K562 (cell line): ENCODE measurements around the gene GARIN6. TPM values are rescaled to one million over a fixed set of nuclear protein-coding genes. Genes with fewer than 3 reads are reported as not detected.

Experiments used
- ATAC-seq: fragments of 200-7000 bp; cut with Tn5 transposase; 3 replicates; pipeline ENCODE4 v1.9.1; 2020; ENCODE audit warnings: moderate library complexity
- BruUV-seq: library from RNA; stranded (reverse); fragments of 400-500 nt; replicated peaks from 2 replicates; lab custom pipeline; 2021; lab: Mats Ljungman, UMichigan
- CTCF ChIA-PET: fragments of 300-600 bp; formaldehyde crosslinking; extraction: SDS; loops from one replicate; lab custom pipeline; 2021; ENCODE audit warnings: low intra/inter-chr PET ratio; lab: Yijun Ruan, JAX
- POLR2A ChIA-PET: fragments of 300-600, 350-650 bp; sonication (Branson Sonifier 250); formaldehyde crosslinking; extraction: SDS; loops from one replicate; lab custom pipeline; 2021; ENCODE audit warnings: antibody characterized with exemption, inconsistent platforms; lab: Yijun Ruan, JAX
- DNase-seq, 4 experiments: peaks; one replicate each; pipeline versions ENCODE4 v3.0.0 to v3.0.0-alpha.2; 2011 to 2018; ENCODE audit warnings: low spot score in 3 of 4, mixed read lengths in 3 of 4; ENCODE audit errors: extremely low read depth in 1 of 4
- FAIRE-seq: peaks from 2 replicates; lab custom pipeline; 2011; peaks lifted over from hg19 to GRCh38; lab: Jason Lieb, UNC
- H2AFZ ChIP-seq: 2 replicates; pipeline ENCODE4 v1.6.0; 2011; ENCODE audit warnings: low read depth, low read length, control low read depth, inconsistent platforms
- H3K27ac ChIP-seq: fragments of 200-600 bp; 3 replicates; pipeline ENCODE4 v1.8.0; 2011; ENCODE audit warnings: low read depth, mild to moderate bottlenecking, control low read depth, inconsistent platforms, low read length, moderate library complexity, mixed read lengths; ENCODE audit errors: extremely low read depth
- H3K27me3 ChIP-seq, 2 experiments: fragments of 300-600 bp in 1 of 2; 2 replicates in 1 of 2; 3 replicates in 1 of 2; pipeline versions ENCODE4 v1.6.0 to v1.8.0; 2011; ENCODE audit warnings: inconsistent platforms in 2 of 2, low read length in 2 of 2, mild to moderate bottlenecking in 1 of 2, mixed read lengths in 1 of 2, moderate library complexity in 1 of 2; ENCODE audit not compliant: control insufficient read depth in 2 of 2, insufficient read depth in 2 of 2
- H3K36me3 ChIP-seq: fragments of 300-600 bp; 3 replicates; pipeline ENCODE4 v1.8.0; 2011; ENCODE audit warnings: mild to moderate bottlenecking, low read length, inconsistent platforms; ENCODE audit not compliant: control insufficient read depth, insufficient read depth
- H3K4me1 ChIP-seq, 2 experiments: fragments of 200-600 bp in 1 of 2; replicated peaks in 1 of 2; 2 replicates in 1 of 2; 3 replicates in 1 of 2; pipeline versions ENCODE4 v1.5.1 to v1.8.0; 2011; ENCODE audit warnings: inconsistent platforms in 2 of 2, low read length in 2 of 2, mild to moderate bottlenecking in 1 of 2, mixed read lengths in 1 of 2, moderate library complexity in 1 of 2; ENCODE audit not compliant: control insufficient read depth in 2 of 2, insufficient read depth in 2 of 2
- H3K4me2 ChIP-seq: 2 replicates; pipeline ENCODE4 v1.6.1; 2011; ENCODE audit warnings: low read length, control low read depth, inconsistent platforms, mixed read lengths; ENCODE audit not compliant: insufficient read depth
- H3K4me3 ChIP-seq: fragments of 200-600 bp; sonication (generic), shearing (Covaris generic); 2 replicates; pipeline ENCODE4 v1.5.1; 2016; ENCODE audit warnings: control low read depth, inconsistent platforms
- H3K79me2 ChIP-seq: fragments of 200-600 bp; 3 replicates; pipeline ENCODE4 v1.8.0; 2011; ENCODE audit warnings: low read length, inconsistent platforms; ENCODE audit not compliant: control insufficient read depth, insufficient read depth
- H3K9ac ChIP-seq, 2 experiments: 2 replicates each; pipeline versions ENCODE4 v1.6.0 to v1.6.1; 2011; ENCODE audit warnings: low read depth in 2 of 2, low read length in 2 of 2, control low read depth in 1 of 2, inconsistent platforms in 1 of 2, mild to moderate bottlenecking in 1 of 2, mixed read lengths in 1 of 2; ENCODE audit not compliant: insufficient read depth in 1 of 2
- H3K9me1 ChIP-seq: one replicate; pipeline ENCODE4 v1.6.0; 2011; ENCODE audit warnings: inconsistent platforms, mild to moderate bottlenecking, low read length, moderate library complexity; ENCODE audit not compliant: control insufficient read depth, insufficient read depth
- H3K9me3 ChIP-seq: replicated peaks from 2 replicates; pipeline ENCODE4 v1.5.1; 2011; ENCODE audit warnings: low read depth, low read length, inconsistent platforms; ENCODE audit not compliant: control insufficient read depth, insufficient read depth
- H4K20me1 ChIP-seq: replicated peaks from 2 replicates; pipeline ENCODE4 v1.6.1; 2011; ENCODE audit warnings: low read length, inconsistent platforms, mixed read lengths; ENCODE audit not compliant: control insufficient read depth, insufficient read depth
- HBP1 ChIP-seq: fragments of 450-650 bp; formaldehyde crosslinking; IDR thresholded peaks from 2 replicates; pipeline ENCODE4 v1.4.0; 2022; ENCODE audit warnings: missing genetic modification characterization
- HNRNPK ChIP-seq: fragments of 200-400 bp; formaldehyde crosslinking; IDR thresholded peaks from one replicate; pipeline ENCODE4 v1.6.1; 2018; ENCODE audit warnings: mild to moderate bottlenecking, low read depth, low read length; ENCODE audit not compliant: poor library complexity, severe bottlenecking
- IFI16 ChIP-seq: fragments of 250-450 bp; sonication (Bioruptor Pico); IDR thresholded peaks from 2 replicates; pipeline ENCODE4 v2.1.2; 2022; ENCODE audit warnings: mild to moderate bottlenecking, inconsistent platforms
- KDM1A ChIP-seq, 2 experiments: fragments of 450-650 bp; IDR thresholded peaks; 2 replicates each; pipeline ENCODE4 v1.6.1; 2016; ENCODE audit warnings: mild to moderate bottlenecking in 2 of 2
- KDM4B ChIP-seq, 2 experiments: fragments of 450-650 bp in 1 of 2; sonication (generic) in 1 of 2; IDR thresholded peaks; 2 replicates each; pipeline ENCODE4 v1.6.1; 2016 to 2017; ENCODE audit warnings: borderline replicate concordance in 2 of 2, antibody characterized with exemption in 1 of 2, low read depth in 1 of 2, mild to moderate bottlenecking in 1 of 2
- NFE2L1 ChIP-seq: fragments of 450-650 bp; IDR thresholded peaks from 2 replicates; pipeline ENCODE4 v1.6.1; 2016; ENCODE audit warnings: missing genetic modification characterization, low read depth, mild to moderate bottlenecking, missing compliant biosample characterization, moderate library complexity, borderline replicate concordance
- SETDB1 ChIP-seq: IDR thresholded peaks from one replicate; pipeline ENCODE4 v1.6.1; 2012; ENCODE audit warnings: low read length, control low read depth, inconsistent platforms
- SMARCB1 ChIP-seq: IDR thresholded peaks from 2 replicates; pipeline ENCODE4 v1.6.1; 2011; ENCODE audit warnings: improper control_type of control experiment, low read depth; ENCODE audit not compliant: insufficient read length
- ZNF77 ChIP-seq: fragments of 250-450 bp; sonication (Bioruptor Pico); IDR thresholded peaks from 2 replicates; pipeline ENCODE4 v1.5.0; 2020
- WGBS: fragments of 100-300 bp; shearing (Covaris generic); methylation state at CpG from one replicate; pipeline ENCODE4 v1.1.6; 2016; ENCODE audit warnings: low coverage, mixed read lengths; ENCODE audit not compliant: insufficient coverage; ENCODE audit errors: missing lambda C conversion rate; 5-methylcytosine and 5-hydroxymethylcytosine counted together
- in situ Hi-C: fragments of 300-500 bp; cut with MboI; formaldehyde crosslinking; loops from 4 replicates; pipeline ENCODE4 v1.15.0; 2018; ENCODE audit warnings: inconsistent platforms, mixed read lengths
- intact Hi-C: fragments of 100-400 bp; cut with micrococcal nuclease; formaldehyde crosslinking; loops from 2 replicates; pipeline ENCODE4 v1.14.2; 2022
- polyA plus RNA-seq, 8 experiments: library from polyadenylated mRNA; depleted of rRNA in 4 of 8; stranded (reverse) in 5 of 8; unstranded in 3 of 8; fragments of >200 nt; fragmentation: Nextera tagmentation in 2 of 8; fragmentation: Illumina TruSeq in 1 of 8; extraction: Ambion mirVana in 2 of 8; extraction: Trizol in 1 of 8; gene quantifications; 2 replicates each; pipeline versions ENCODE4 v1.2.1 to v1.2.3, GENCODE V29; 2011 to 2014; ENCODE audit warnings: inconsistent platforms in 1 of 8, missing spikeins in 1 of 8
- total RNA-seq, 7 experiments: library from RNA; depleted of rRNA in 6 of 7; stranded (reverse); fragments of >200 nt in 6 of 7; fragmentation: Illumina TruSeq in 2 of 7; extraction: Trizol in 2 of 7; gene quantifications; 2 replicates each; pipeline versions ENCODE4 v1.2.1 to v1.2.3, GENCODE V29; 2011 to 2021; ENCODE audit warnings: low replicate concordance in 1 of 7
- TF ChIP-seq, protein P1 (sequence below): fragments of 250-450 bp; sonication (Bioruptor Pico); IDR thresholded peaks from 2 replicates; pipeline ENCODE4 v1.8.0; 2021; ENCODE audit warnings: moderate library complexity, mild to moderate bottlenecking, inconsistent platforms
- TF ChIP-seq, protein P2 (sequence below), 2 experiments: fragments of 450-650 bp; IDR thresholded peaks; 2 replicates each; pipeline ENCODE4 v1.6.1; 2016

GARIN6 gene
- total and polyA plus RNA-seq, 9 of the 15 experiments (the other 6 are each of a cell fraction or from before 2014, with no cell fraction given): not detected

DNA sequence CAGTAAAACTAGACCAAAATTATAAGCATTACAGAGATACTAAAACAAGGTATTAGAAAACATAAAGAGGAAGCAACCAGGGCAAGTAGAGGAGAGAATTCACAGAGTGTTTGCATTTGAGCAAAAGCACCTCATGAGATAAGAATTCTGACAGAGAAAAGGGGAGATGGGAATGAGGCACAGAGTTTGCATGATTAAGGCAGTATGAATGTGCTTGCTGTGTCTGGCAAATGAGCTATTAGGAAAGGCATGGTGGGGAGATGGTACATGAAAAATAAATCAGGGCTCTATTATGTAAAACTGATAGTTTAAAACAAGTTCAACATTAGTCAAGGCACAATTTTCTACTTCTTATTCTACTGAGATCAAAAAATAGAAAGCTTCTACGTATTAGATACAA is 23.1 kb downstream of the GARIN6 start:
- no peak overlapping the region for H3K27ac ChIP-seq
- H3K4me2 ChIP-seq: no peak overlapping the region
- H3K79me2 ChIP-seq: no peaks in the 10 kb centered on the region
- no peak overlapping the region for H2AFZ ChIP-seq
- 0 out of 2 replicates have a peak, but pooled peaks cover 2% of the 10 kb centered on the region for H3K9me3 ChIP-seq
- CTCF ChIA-PET: no interaction called here
- 0% methylated on average over 1 of the region's 1 CpG for WGBS
- H3K4me1 ChIP-seq: no peaks in the 10 kb centered on the region
- H3K27me3 ChIP-seq: no peaks in the 10 kb centered on the region
- in situ Hi-C loops (no loop called here), intact Hi-C loops (no loop called here)
- no TSS peak for BruUV-seq
- POLR2A ChIA-PET: no interaction called here
- H3K4me3 ChIP-seq: no peak overlapping the region
- ATAC-seq: no peak
- H3K9me1 ChIP-seq: no peaks in the 10 kb centered on the region
- FAIRE-seq: no peak
- no peak for TF ChIP-seq KDM4B (IDR thresholded peaks at IDR 0.05; ENCODE audit: borderline replicate concordance in 2 of 2, low read depth in 1 of 2)
- TF ChIP-seq SMARCB1: no peak
- TF ChIP-seq KDM1A (IDR thresholded peaks at IDR 0.05): no peak
- no peak for TF ChIP-seq SETDB1
- no peak for TF ChIP-seq HBP1 (CRISPR knock-in tag)
- TF ChIP-seq IFI16: no peak
- TF ChIP-seq ZNF77 (CRISPR knock-in tag): no peak
- TF ChIP-seq NFE2L1: no peak
- TF ChIP-seq, protein P1, sequence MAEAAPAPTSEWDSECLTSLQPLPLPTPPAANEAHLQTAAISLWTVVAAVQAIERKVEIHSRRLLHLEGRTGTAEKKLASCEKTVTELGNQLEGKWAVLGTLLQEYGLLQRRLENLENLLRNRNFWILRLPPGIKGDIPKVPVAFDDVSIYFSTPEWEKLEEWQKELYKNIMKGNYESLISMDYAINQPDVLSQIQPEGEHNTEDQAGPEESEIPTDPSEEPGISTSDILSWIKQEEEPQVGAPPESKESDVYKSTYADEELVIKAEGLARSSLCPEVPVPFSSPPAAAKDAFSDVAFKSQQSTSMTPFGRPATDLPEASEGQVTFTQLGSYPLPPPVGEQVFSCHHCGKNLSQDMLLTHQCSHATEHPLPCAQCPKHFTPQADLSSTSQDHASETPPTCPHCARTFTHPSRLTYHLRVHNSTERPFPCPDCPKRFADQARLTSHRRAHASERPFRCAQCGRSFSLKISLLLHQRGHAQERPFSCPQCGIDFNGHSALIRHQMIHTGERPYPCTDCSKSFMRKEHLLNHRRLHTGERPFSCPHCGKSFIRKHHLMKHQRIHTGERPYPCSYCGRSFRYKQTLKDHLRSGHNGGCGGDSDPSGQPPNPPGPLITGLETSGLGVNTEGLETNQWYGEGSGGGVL (CRISPR knock-in tag): no peak
- TF ChIP-seq, protein P2, sequence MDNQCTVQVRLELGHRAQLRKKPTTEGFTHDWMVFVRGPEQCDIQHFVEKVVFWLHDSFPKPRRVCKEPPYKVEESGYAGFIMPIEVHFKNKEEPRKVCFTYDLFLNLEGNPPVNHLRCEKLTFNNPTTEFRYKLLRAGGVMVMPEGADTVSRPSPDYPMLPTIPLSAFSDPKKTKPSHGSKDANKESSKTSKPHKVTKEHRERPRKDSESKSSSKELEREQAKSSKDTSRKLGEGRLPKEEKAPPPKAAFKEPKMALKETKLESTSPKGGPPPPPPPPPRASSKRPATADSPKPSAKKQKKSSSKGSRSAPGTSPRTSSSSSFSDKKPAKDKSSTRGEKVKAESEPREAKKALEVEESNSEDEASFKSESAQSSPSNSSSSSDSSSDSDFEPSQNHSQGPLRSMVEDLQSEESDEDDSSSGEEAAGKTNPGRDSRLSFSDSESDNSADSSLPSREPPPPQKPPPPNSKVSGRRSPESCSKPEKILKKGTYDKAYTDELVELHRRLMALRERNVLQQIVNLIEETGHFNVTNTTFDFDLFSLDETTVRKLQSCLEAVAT (IDR thresholded peaks at IDR 0.05): no peak
- TF ChIP-seq HNRNPK: no peak
- no peaks in the 10 kb centered on the region for H4K20me1 ChIP-seq
- H3K36me3 ChIP-seq: no peaks in the 10 kb centered on the region
- no peak overlapping the region for H3K9ac ChIP-seq
- DNase-seq: no peak
